Adipocyte (in vitro differentiated cells): ENCODE results near the gene IDH2.

Source experiments
- DNase-seq: peaks from one replicate; pipeline ENCODE4 v3.0.0-alpha.2; 2015; ENCODE audit warnings: low read depth
- H3K27me3 ChIP-seq: replicated peaks from 2 replicates; pipeline ENCODE4 v1.7.0; 2013; ENCODE audit warnings: mild to moderate bottlenecking, low read length, moderate library complexity; ENCODE audit not compliant: control insufficient read depth, insufficient read depth
- H3K36me3 ChIP-seq: 2 replicates; pipeline ENCODE4 v1.7.0; 2013; ENCODE audit warnings: low read length, mild to moderate bottlenecking, moderate library complexity; ENCODE audit not compliant: control insufficient read depth, insufficient read depth, severe bottlenecking
- H3K4me1 ChIP-seq: 2 replicates; pipeline ENCODE4 v1.7.0; 2013; ENCODE audit warnings: mild to moderate bottlenecking, low read length, moderate library complexity; ENCODE audit not compliant: control insufficient read depth, insufficient read depth
- H3K4me3 ChIP-seq: 2 replicates; pipeline ENCODE4 v1.7.0; 2013; ENCODE audit warnings: mild to moderate bottlenecking, low read length, moderate library complexity
- H3K9ac ChIP-seq: 2 replicates; pipeline ENCODE4 v1.7.0; 2013; ENCODE audit warnings: mild to moderate bottlenecking, low read length, moderate library complexity
- H3K9me3 ChIP-seq: 2 replicates; pipeline ENCODE4 v1.7.0; 2013; ENCODE audit warnings: mild to moderate bottlenecking, low read length, moderate library complexity; ENCODE audit not compliant: control insufficient read depth

IDH2 gene

DNA sequence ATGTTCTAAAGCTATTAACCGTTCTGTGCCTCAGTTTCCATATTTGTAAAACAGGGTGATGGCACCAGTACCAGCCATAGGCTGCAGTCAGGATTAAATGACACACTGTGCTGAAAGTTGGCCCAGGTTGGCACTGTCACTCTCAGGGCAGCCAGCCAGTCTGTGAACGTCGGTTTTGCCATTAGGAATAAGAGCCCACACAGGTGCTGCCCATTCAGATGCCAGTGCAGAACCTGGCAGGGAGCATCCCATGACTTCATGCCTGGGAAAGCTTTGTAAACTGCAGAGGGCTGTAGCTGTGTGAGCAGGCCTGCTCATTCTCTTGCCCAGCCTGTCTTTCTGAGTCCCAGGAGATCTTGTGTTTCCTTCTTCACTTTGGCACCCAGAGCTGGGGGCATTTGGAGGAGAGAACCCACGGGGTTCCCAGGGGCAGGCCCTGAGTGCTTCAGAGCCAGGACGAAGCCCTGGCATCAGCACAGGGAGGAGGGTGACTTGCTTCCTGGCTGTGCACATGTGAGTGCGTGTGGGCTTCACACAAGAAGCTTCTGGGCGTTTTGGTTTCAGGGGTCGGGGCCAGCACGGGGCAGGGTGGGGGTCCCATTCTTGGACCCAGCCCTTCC, 54.2 kb downstream of the IDH2 start:
- H3K4me3 ChIP-seq = no peak overlapping the region
- no peak overlapping the region for H3K9ac ChIP-seq
- H3K9me3 ChIP-seq = no peaks in the 10 kb centered on the region
- DNase-seq = no peak
- no peaks in the 10 kb centered on the region for H3K4me1 ChIP-seq
- H3K36me3 ChIP-seq = no peaks in the 10 kb centered on the region
- no peaks in the 10 kb centered on the region for H3K27me3 ChIP-seq

DNA sequence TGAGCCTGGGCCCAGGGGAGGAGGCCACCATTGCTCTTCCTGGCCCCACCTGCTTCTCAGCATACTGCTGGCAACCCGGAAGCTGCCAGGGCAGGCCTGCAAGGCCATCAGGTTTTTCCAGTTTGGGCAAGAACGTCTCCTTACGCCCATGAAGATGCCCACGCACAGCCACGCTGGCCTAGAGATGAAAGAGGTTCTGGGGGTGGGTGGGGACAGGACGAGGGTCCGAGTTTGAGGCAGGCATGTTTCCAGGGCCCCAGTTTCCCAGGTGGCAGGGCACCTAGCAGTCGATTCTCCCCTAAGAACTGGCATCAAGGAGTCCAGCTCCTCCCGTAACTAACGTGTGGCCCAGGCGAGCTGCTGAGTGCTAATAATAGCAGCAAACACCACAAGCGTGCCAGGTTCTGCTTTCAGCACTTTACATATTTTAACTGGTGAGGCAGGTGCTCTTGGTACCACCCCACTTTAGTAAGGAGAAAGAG, 55.3 kb downstream of the IDH2 start:
- Histone ChIP-seq H3K4me1 (no peaks in the 10 kb centered on the region), H3K9ac (no peak overlapping the region), H3K9me3 (no peaks in the 10 kb centered on the region), H3K4me3 (no peak overlapping the region), H3K27me3 (no peaks in the 10 kb centered on the region), H3K36me3 (no peaks in the 10 kb centered on the region)
- DNase-seq = no peak

DNA sequence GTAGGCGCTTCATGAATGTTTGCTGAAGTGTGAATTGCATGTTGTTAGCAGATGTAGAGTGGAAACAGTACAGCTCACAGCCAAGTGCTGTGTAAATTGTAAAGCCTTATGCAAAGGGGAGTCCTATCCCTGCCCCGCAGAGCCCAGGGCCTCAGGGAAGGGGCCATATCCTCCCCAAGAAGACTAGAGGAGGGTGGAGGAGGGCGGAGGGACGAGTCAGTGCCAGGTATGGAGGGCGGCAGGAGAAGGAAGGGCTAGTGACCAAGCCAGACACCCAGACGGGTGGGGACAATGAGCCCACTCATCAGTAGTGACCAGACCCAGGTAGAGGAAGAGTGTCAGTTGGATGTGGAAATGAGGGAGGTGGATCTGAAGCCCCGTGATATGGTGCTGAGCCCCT, 56.0 kb downstream of the IDH2 start:
- Histone ChIP-seq H3K4me1 (no peaks in the 10 kb centered on the region), H3K4me3 (no peak overlapping the region), H3K27me3 (no peaks in the 10 kb centered on the region), H3K9me3 (no peaks in the 10 kb centered on the region), H3K9ac (no peak overlapping the region), H3K36me3 (no peaks in the 10 kb centered on the region)
- DNase-seq = no peak

DNA sequence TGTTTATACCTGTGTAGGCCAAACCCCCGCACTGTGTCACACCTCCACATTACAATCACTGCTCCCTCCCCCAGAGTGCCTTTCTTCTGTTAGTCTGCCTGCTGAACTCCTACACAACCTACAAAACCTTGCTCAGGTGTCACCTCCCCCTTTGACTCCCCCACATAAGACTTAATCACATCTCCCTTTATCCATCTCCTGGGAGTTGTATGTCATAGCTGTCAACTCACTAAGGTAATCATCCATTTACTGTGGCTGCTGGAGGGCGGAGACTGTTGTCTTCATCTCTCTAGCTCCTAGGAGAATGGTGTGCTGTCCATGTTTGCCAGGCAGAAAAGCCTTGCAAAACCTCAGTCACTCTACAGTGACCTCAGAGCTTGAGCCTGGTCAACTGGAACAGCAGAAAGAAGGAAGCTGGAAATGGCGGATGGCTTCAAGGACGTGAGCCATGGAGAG, 57.3 kb downstream of the IDH2 start:
- Histone ChIP-seq H3K9ac (no peak overlapping the region), H3K27me3 (no peaks in the 10 kb centered on the region), H3K36me3 (no peaks in the 10 kb centered on the region), H3K4me1 (no peaks in the 10 kb centered on the region), H3K4me3 (no peak overlapping the region), H3K9me3 (no peaks in the 10 kb centered on the region)
- no peak for DNase-seq

DNA sequence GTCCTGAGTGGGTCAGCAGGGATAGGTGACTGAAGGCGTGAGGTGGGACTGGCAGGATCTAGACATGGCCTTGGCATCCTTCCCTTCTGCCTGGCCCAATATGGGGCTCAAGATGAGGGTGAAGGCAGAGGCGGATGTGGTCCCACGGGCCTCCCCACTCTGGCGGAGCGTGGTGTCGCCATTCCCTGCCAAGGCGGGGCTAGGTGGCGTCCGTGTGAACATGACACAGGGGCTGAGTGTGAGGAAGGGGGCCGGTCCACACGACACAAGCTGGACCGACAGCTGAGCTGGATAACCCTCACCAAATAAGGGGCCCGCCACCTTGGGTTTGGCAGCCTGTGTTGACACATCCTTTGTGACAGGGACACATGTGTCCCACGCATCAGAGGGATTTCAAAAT, 58.1 kb downstream of the IDH2 start:
- Histone ChIP-seq H3K9me3 (no peaks in the 10 kb centered on the region), H3K4me1 (no peaks in the 10 kb centered on the region), H3K27me3 (no peaks in the 10 kb centered on the region)

DNA sequence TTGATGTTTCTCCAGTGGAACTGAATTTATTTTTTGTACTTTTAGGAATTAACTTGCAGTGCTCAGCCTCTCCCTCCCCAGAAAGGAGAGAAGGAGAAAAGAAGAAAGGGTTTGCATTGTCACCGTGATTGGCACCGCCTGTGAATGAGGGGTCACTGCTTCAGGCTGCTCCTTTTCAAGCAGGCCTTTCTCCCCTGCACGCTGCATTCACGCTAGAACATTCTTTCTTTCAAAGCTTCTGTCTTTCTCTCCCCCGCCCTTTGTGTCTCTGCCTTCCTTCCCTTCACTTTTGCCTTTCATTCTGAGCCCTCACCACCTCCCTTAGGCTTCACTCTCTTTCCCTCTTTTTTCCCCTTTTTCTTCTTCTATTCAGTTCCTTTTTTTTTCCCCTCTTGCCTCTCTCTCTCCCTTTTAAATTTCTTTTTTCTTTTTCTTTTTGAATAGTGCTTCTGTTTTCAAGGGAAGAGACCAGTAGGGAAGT, 58.7 kb downstream of the IDH2 start:
- Histone ChIP-seq H3K27me3 (no peaks in the 10 kb centered on the region), H3K4me1 (no peaks in the 10 kb centered on the region), H3K36me3 (no peaks in the 10 kb centered on the region), H3K9me3 (no peaks in the 10 kb centered on the region), H3K9ac (no peak overlapping the region), H3K4me3 (no peak overlapping the region)
- DNase-seq = no peak

More for the DNA sequence above, 58.1 kb downstream of the IDH2 start:
- H3K9ac ChIP-seq = no peak overlapping the region
- H3K4me3 ChIP-seq = no peak overlapping the region
- no peaks in the 10 kb centered on the region for H3K36me3 ChIP-seq
- DNase-seq = no peak

DNA sequence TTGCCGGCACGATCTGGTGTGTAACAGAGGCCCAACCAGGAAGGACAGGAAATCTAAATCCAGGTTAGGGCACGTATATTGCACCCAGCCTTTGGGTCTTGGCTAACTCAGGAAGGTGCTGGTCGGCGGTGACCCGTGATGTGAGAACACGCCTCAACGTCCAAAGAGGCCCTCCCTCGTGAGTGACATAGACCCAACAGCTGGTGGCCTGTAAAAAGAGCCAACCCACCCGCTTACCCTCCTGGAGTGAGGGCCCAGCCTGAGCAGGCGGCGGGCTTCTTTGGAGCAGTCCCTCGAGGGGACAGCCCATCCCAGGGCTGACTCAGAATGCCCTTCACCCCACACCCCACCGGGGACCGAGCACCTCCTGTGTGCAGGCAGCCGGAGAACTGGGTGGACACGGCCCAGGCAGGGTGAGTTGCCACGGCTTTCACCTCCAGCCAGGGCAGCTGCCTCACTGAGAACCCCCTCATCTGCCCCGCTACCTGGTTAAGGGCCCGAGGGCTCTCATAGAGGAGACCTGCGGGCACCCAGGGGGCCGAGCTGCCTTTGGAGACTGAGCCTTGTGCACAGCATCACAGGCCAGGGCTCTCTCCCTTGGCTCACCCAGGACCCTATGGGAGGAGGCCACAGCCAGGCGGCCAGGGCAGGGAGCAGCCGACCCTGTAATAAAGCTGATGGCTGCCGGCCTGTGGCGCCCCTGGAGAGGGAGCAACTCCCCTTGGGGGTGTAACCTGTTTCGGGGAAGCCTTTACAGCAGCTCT, 59.3 kb downstream of the IDH2 start:
- no peaks in the 10 kb centered on the region for H3K27me3 ChIP-seq
- peaks cover 5% of the 10 kb centered on the region for H3K4me1 ChIP-seq
- no peaks in the 10 kb centered on the region for H3K9me3 ChIP-seq
- H3K9ac ChIP-seq = no peak overlapping the region
- no peak for DNase-seq
- no peak overlapping the region for H3K4me3 ChIP-seq
- no peaks in the 10 kb centered on the region for H3K36me3 ChIP-seq

DNA sequence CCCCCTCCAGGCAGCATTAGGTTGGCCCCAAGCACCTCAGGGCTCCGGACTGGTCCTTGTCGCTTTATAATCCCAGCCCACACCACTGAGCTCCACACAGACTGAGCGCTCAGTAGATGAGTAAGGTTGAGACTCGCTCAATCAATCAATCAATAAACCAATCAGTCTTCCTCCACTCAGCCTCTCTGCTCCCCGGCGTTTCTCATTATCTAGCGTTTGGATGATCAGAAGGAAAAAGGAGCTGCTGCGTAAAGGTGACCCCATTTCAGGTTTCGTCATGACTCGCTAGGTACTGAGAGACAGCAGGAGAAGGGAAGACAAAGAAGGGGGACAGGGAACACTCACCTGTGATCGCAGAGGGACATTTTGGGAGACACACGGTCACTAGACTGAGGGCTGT, 59.9 kb downstream of the IDH2 start:
- Histone ChIP-seq H3K4me3 (no peak overlapping the region), H3K36me3 (no peaks in the 10 kb centered on the region), H3K27me3 (no peaks in the 10 kb centered on the region), H3K4me1 (peaks cover 11% of the 10 kb centered on the region), H3K9ac (no peak overlapping the region), H3K9me3 (no peaks in the 10 kb centered on the region)
- no peak for DNase-seq

DNA sequence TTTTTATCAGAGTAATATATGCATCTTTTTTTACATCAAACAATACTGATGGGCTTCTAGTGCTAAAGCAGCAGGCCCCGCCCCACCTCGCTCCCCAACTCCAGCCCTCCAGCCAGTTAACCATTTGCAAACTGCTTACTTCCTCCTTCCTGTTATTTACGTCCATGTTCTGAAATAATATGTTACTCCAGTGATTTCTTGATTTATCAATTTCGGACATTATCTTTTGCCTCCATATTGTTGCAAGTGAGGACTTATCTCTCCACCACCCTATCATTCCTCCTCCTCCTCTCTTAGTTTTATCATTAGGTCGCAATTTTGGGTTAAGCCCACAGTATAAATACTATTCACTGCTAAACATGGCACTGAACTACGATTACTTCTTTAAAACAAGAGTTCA, 61.6 kb downstream of the IDH2 start:
- no peak for DNase-seq
- Histone ChIP-seq H3K9ac (no peak overlapping the region), H3K4me3 (no peak overlapping the region), H3K4me1 (peaks cover 17% of the 10 kb centered on the region), H3K9me3 (no peaks in the 10 kb centered on the region), H3K27me3 (no peaks in the 10 kb centered on the region), H3K36me3 (no peaks in the 10 kb centered on the region)

DNA sequence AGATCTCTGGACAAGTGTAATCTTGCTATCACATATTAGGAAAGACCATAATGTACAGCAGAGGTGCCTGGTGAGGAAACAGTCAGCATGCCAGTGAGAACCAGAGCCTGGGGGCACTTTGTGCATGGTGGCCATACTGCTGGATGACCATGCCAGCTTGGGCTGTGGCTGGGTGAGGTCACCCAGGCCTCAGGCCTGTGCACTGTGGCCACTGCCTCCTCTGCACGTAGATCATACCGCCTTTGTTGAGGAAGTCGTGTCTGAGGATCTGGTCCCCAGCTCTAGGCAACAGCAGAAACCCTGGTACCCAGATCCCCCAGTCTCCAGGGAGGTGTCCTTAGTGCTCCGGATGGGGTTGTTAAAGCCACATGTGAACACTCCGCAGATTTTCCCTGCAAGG, 62.3 kb downstream of the IDH2 start:
- DNase-seq = no peak
- H3K4me3 ChIP-seq = no peak overlapping the region
- H3K36me3 ChIP-seq = no peaks in the 10 kb centered on the region
- no peaks in the 10 kb centered on the region for H3K27me3 ChIP-seq
- no peaks in the 10 kb centered on the region for H3K9me3 ChIP-seq
- no peak overlapping the region for H3K9ac ChIP-seq
- H3K4me1 ChIP-seq = peaks cover 17% of the 10 kb centered on the region

DNA sequence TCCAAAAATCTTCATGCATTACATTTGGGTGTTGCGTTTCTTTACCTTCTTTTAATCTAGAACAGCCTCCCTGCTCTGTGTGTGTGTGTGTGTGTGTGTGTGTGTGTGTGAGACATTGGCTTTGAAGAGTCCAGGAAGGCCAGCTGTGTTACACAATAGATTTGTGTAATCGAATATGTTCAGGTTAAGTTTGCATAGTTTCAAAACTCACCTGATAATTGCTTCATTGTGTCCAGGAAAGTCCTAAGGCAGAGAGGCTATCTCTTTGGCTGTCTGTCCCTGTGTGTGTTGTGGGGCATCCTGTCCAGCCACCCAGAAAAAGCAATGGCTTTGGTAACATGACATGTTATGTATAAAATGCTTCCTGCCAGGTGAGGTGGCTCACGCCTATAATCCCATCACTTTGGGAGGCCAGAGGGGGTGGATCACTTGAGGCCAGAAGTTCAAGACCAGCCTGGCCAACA, 63.6 kb downstream of the IDH2 start:
- no peaks in the 10 kb centered on the region for H3K9me3 ChIP-seq
- no peak overlapping the region for H3K4me3 ChIP-seq
- peaks cover 26% of the 10 kb centered on the region for H3K4me1 ChIP-seq
- DNase-seq = no peak
- no peaks in the 10 kb centered on the region for H3K27me3 ChIP-seq
- H3K36me3 ChIP-seq = no peaks in the 10 kb centered on the region
- no peak overlapping the region for H3K9ac ChIP-seq
